GM11168 (cell line): ENCODE data around the gene KCNQ5.
"Not testable (repeated sequence)": the region's sequence is repeated elsewhere in the genome, so short reads cannot be mapped to it uniquely, and the experiment has no call there.

Experiments
- in situ Hi-C: fragments of 300-500 bp; cut with MboI; formaldehyde crosslinking; loops from one replicate; pipeline ENCODE4 v1.12.0; 2022; ENCODE audit warnings: low sequenced_read_pairs; ENCODE audit not compliant: unreplicated experiment

KCNQ5 gene

DNA sequence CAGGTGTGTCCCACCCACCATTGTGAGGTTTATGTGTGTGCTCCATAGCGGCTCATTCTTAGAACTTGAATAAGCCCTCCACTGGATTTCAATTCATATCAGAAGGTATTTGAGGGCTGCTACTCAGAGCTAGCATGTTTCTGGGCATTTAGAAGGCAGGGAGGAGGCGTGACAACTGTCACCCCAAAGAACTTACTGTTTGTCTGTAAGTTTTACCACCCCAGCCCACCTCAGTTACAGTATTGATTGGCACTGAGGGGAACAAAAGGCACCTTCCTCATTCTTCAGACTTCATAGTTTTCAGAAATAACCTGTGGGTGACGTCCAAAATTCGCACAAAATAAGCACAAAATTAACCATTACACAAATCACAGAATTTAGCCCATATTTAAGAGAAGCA is 521.7 kb downstream of the KCNQ5 start:
- in situ Hi-C loops: no loop called here

DNA sequence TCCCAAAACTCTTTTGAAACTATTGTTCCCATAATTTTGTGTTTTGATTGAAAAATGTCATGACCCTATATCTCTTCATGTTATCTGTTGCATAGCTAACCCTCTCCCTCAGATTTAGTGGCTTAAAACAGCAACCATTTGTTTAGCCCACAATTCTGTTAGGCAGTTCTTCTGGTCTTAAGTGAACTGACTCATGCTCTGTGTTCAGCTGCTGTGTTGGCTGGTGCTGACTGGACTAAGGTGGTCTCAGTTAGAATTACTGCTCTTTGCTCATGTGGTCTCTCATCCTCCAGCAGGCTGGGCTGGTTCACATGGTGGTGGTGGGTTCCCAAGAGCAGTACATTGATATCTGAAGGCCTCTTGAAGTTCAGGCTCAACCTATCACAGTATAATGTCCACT is 522.7 kb downstream of the KCNQ5 start:
- in situ Hi-C loops: no loop called here

DNA sequence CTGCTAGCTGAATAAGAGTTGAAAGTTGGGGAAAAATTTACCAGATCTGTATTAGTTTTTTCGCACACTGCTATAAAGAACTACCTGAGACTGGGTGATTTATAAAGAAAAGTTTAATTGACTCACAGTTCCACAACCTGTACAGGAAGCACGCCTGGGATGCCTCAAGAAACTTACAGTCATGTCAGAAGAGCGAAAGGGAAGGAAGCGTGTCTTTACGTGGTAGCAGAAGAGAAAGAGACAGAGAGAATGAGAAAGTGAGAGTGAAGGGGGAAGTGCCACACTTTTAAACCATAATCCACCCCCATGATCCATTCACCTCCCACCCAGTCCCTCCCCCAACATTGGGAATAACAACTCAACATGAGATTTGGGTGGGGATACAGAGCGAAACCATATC is 523.8 kb downstream of the KCNQ5 start:
- in situ Hi-C loops: no loop called here

DNA sequence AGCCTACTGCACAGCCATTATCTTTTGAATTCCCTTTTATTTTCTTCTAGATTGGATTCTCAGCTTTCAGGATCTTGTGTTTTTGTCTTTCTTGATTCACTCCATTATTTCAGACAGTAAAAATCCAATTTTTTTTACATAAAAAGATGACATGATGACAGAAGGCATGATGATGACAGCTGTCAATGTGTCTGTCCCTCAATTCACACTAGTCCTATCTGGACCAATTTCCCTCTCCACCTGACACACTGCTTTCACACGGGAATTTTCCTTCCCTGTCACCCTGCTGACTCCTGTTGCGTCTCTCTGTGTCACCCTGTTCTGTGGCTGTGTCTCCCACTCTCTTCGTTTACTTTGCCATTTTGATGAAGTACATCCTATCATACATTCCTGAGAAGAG is 529.9 kb downstream of the KCNQ5 start:
- in situ Hi-C loops: no loop called here

DNA sequence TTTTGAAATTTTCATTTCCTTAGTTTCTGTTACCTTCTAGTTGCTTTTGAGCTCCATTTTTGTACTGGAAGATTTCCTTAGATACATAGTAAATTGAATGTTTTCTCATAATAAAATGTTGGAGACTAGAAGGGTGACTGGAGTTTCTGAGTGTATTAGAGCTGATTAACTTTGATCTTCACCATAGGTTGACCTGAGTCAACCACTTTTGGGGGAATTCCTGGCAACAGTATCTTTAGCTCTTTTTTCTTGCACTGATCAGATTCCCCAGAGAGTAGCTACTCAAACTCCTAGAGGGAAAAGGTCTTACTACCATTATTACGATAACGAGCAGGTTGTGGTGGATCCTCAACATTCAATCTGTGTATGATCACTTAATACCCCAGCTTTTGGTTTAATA is 530.7 kb downstream of the KCNQ5 start:
- in situ Hi-C loops: no loop called here

DNA sequence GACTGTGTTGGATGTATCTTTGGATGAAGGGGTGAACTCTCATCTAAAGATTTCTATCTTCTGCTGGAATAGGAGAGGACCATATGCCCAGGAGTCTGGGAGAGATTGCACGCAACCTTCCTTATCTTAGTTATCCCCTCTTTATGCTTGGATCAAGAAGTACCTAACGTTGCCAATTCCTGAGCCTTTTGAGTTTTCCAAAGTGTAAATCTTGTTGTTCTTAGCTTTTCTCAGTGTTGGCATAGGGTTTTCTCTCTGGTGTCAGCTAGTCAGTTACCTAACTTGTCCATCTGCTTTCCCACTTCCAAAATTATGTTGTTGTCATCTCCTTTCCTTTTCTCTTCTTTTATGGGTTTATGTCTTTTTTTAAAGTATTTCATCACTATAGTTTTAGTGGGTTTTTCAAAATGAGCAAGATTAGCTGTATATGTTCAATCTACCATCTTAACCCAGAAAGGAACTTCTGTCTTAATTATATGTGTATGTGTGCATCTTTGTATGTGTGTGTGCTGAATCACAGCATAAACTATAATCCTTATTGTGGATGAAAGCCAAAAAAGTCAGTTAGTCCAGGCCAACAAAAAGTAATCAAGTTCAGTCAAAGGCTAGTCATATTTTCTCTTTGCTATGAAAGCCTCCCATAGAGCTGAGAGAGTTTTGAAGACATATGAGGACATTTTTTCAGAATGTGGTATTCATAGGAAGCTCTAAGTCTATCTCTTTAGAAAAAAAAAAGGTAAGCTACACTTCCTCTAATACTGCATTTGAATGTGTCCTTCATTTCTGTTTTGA is 531.3 kb downstream of the KCNQ5 start:
- in situ Hi-C loops: no loop called here

DNA sequence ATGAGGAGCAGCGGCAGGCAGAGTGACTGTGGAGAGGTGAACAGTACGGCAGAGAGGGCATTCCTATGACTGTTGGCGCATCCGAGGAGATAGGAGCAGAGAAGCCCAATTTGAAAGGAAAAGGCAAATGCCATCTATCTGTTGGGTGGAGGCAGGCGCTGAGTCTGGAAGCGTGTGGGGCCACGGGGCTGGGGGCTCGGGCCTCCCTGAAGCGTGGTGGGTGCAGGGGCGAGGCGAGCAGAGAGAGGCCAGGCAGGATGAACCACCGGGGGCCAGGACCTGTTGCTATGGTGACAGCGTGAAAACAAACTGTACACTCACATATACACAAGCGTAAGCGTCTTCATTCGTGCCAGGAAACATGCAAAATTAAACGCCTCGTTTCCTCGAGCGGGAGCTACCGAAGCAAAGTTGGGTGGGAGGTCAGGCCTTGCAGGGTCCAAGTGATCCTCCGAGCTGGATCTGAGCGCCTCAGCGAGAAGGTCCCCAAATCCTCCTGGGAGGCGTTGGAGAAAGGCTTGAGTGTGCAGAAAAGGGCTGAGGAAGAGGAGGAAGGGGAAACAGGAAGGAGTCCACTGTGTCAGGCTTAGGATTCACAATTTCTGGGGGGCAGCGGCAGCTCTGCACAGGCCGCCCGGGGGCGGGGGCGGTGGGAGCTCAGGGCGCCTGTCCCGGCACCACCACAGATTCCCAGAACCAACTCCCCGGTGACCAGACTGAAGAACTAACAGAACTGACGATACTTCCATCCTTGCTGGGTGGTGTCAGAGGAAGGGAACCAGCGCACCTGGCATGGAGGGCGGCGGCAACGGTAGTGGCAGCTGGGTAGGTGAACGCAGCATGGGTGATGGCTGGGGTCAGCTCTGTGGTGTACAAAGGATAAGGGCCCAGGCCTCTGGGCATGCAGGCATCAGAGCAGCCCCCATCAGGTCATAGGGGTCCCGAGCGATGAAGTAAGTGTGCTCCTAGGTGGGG is 535.2 kb downstream of the KCNQ5 start:
- in situ Hi-C loops: no loop called here

DNA sequence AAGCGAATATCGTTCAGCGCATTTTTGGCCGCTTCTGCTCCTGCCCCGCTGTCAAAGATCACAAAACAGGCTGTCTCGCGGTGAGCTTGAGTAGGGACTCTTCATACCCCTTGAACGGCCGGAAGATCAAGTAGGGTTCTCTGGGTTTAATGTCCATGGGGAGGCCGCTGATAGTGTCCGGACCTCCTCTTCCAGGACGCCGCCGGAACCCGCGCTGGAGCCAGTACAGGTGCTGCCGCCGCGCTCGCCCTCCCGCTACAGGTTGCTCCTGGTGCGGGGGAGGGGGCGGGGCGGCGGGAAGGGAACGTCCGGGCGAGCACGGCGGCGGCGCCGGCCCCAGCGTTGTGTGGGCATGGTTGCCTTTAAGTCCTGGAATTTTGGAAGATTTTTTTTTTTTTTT is 536.0 kb downstream of the KCNQ5 start:
- in situ Hi-C loops: no loop called here

DNA sequence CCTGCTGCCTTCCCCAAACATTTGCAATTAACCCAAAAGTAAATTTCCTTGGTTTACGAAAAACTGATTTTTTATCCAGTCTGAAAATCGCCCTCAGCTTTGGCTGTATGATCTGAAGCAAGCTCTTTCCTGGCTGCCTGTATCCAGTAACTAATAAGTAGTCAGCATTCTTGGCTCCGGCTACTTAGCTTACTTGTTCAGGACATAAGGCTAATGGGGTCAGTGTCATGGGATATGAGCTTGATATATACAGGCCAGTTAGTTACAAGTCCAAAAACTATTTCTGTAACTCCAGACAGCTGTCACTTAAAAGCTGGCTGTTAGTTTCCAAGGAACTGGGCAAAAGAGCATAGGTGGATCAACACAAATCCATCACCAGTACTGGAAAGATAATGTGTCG is 547.2 kb downstream of the KCNQ5 start:
- in situ Hi-C loops: no loop called here

DNA sequence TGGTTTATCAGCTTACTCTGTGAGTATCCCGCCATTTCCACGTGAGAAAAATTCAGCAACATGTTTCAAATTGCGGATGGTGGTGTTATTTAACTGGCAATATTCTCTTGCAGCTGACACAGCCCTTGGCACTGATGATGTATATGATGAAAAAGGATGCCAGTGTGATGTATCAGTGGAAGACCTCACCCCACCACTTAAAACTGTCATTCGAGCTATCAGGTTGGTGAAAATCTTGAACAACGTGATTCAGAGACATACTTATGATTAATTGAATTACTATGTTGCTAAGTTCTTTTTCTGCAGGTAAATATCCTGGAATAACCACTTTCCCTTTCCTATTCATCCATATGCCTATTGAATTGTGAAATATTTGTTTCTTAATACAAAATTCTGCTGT is 547.8 kb downstream of the KCNQ5 start:
- in situ Hi-C loops: no loop called here

DNA sequence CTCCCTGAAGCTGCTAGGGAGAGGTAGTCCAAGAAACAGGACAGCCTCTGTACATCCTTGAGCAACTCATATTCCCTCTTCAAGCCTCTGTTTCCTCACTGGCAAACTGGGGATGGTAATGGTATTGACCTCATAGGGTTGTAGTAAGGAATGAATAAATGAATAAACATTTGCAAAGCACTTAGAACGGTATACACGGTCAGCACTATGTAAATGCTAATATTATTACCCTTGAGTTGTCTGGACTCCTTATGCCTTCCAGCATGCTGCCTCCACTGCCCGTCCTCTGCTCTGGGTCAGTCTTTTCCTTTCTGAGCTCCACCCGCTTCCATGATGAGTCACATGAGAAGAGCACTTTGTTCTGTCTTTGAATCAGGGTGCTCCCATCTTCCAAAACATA is 552.8 kb downstream of the KCNQ5 start:
- in situ Hi-C loops: no loop called here

DNA sequence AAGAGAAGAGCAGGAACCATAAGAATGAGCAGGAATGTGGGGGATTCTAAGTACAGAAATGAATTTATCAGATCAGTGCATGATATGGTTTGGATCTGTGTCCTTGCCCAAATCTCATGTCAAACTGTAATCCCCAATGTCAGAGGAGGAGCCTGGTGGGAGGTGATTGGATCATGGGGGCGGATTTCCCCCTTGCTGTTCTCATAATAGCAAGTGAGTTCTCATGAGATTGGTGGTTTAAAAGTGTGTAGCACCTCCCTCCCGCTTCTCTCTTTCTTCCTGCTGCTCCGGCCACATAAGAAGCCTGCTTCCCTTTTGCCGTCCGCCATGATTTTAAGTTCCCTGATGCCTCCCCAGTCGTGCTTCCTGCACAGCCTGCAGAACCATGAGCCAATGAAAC is 554.2 kb downstream of the KCNQ5 start:
- in situ Hi-C loops: no loop called here

DNA sequence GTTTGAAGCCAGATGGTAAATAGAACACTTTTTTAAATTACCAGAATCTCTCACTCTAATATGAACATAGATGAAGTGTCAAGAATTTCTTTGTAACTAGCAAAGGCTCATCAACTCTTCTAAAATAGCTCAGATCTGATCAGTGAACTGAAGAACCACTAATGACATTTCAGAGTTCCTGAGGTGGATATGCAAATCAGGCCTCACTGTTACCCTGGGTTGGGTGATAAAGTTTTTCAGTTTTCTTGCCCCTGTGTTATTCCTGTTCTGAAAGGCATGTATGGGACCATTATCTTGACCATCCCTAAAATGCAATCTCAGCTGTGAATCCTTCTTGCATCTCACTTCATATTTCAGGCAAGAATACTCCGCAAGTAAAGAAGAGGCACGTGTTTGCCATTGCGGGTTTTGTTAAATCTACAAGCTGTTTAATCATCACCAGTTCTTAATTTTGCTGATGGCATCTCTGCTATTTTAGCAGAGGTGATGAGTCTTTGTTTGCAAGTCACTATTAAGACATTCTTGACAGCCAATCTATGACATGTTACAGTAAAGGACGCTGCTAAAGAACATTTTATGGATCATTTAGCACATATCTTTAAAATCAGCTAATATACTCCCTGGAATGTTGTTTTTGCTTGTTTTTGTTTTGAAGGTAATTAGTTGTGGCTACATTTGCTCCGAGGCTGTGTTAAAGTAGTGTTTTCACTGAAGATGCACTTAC is 555.5 kb downstream of the KCNQ5 start:
- in situ Hi-C loops: no loop called here

DNA sequence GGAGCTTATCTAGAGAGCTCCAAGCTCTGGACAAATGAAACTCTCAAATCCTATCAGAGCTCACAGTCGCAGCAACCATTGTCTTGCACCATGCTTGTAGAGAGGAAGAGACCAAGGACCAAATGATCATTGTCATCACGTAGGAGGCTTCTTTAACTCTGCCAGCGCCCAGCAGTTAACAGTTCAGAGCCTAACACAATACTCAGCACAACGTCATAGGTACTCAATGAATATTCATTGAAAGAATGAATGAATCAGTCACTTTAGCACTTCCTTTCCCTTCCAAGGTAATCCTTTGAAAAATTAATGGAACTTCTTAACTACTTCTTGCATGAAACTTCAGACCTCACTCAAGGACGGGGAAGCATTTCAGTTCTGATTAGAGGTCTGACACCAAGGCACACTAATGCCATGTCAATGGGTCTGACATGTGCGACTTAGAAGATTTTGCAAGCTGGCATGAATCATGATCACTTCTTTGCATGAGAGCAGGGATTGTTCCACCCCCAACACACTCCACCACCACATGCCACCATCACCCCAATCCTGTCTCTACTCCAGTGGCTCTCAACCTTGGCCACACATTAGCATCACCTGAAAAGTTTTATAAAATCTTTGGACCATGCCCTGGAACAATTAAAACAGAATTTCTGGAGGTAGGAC is 558.3 kb downstream of the KCNQ5 start:
- in situ Hi-C loops: loop anchor here (10.0 kb wide), 1 partner anchor 765 kb away; no protein-coding TSS in a partner anchor

DNA sequence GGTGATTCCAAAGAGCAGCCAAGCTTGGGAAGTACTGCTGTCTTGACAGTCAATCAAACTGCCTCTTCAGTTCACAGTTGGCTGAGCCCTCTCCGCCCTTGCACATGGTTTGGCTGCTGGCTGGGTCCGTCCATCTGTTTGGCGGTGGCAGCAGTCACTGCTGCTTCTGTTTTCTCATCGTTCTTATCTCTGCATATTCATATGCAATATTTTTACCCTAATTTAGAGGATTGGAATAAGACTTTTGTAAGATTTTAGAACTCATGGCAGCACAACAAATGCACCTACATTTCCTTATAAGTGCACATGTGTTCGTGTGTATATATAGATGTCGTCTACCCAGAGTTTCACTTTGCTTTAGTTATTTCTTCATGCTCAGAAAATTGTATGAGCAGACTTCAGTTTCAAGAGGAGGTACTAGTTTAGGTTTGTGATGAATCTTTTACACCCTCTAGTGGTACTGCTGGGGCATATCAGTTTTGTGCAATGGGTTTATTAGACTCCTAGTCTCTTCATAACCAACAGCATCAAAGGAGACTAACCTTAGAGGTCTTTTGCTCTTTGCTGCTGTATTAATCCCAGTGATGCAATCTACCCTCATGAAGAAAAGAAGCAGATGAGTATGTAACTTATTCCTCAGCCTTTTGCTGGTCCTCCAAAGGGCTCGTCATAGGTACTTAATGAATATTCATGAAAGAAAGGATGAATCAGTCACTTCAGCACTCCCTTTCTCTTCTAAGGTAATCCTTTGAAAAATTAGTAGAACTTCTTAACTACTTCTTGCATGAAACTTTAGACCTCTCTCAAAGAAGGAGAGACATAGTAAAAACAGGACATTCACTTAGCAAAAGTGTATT is 559.1 kb downstream of the KCNQ5 start:
- in situ Hi-C loops: loop anchor here (10.0 kb wide), 1 partner anchor 766 kb away; no protein-coding TSS in a partner anchor

DNA sequence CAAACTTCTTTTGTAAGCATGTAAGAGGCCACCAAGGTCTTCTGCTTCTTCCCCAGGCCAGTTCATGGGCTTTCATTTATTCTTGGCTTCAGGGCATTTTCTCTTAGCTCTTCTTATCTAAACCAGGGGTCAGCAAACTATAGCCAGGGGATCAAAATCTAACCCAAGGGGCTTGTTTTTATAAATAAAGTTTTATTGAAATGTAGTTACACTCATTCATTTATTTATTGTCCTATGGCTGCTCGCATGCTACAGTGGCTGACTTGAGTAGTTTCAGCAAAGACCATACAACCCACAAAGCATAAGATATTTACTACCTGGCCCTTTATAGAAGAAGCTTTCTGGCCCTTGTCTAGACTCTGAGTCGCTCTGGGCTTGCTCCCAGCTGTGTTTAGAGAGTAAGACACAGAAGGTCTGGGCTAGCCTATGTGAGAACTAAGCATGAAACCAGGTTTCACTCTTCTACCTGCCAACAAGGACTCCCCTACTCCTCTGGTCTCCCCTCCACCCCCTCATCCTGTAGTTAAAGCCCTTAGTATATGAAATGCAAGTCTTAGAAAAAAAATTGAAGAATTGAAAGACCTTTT is 560.2 kb downstream of the KCNQ5 start:
- in situ Hi-C loops: loop anchor here (10.0 kb wide), 1 partner anchor 767 kb away; no protein-coding TSS in a partner anchor

DNA sequence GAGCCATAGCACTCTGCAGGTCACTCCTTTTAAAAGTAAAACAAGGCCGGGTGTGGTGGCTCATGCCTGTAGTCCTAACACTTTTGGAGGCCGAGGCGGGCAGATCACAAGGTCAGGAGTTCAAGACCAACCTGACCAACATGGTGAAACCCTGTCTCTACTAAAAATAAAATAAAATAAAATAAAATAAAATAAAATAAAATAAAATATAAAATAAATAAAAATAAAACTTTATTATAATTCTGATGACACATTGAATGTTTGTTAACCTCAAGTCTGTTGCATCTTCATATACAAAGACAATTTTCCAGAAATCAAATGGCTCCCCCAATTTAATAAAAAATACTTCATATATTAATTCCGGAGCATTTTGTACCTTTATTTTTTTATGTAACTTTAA is 571.4 kb downstream of the KCNQ5 start:
- in situ Hi-C loops: not testable (repeated sequence)

DNA sequence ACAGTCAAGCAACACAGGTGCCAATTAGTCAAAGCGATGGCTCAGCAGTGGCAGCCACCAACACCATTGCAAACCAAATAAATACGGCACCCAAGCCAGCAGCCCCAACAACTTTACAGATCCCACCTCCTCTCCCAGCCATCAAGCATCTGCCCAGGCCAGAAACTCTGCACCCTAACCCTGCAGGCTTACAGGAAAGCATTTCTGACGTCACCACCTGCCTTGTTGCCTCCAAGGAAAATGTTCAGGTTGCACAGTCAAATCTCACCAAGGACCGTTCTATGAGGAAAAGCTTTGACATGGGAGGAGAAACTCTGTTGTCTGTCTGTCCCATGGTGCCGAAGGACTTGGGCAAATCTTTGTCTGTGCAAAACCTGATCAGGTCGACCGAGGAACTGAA is 572.9 kb downstream of the KCNQ5 start:
- in situ Hi-C loops: no loop called here

DNA sequence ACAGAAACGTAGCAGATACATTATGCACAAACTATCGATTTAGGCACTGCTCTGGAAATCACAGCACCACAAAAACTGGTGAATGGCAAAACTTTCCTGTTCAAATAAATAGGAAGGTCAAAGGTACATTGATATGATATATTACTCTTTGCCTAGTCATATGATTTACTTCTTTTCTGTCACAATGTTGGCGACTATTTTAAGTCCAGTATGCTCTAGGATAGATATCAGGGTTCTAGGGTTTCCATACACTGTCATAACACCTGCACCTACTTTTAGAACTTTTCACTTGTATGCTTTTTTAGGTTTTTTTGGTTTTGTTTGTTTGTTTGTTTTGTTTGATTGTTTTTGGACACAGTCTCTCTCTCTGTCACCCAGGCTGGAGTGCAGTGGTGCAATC is 578.4 kb downstream of the KCNQ5 start:
- in situ Hi-C loops: no loop called here
